ENCODE data around the gene CNTNAP2.

GRCh38 chr7:147885869-147886268, 1769.3 kb downstream of the CNTNAP2 start:
- TF ChIP-seq RAD21 (IDR thresholded peaks at IDR 0.05), result no peak
- TF ChIP-seq CTCF (IDR thresholded peaks at IDR 0.05; ENCODE audit: low read depth, low read length, missing input control), result no peak
- no peak for TF ChIP-seq MAX (IDR thresholded peaks at IDR 0.05)
- TF ChIP-seq GABPA (IDR thresholded peaks at IDR 0.05 in 1 of 2, conservative IDR thresholded peaks at IDR 0.05 in 1 of 2), result no peak
- no peak for TF ChIP-seq SP1 (IDR thresholded peaks at IDR 0.05)
- no peak for TF ChIP-seq FOXA1 (IDR thresholded peaks at IDR 0.05)
- TF ChIP-seq ZBTB33 (IDR thresholded peaks at IDR 0.05), result no peak
- TF ChIP-seq YY1 (IDR thresholded peaks at IDR 0.05), result no peak
- no peak for TF ChIP-seq REST (IDR thresholded peaks at IDR 0.05)
